CD4-positive, alpha-beta T cell (primary cell): Measurements from ENCODE around the gene IL6R. TPM values are rescaled to one million over a fixed set of nuclear protein-coding genes. Genes with fewer than 3 reads are reported as not detected.

Experiments
- ATAC-seq: fragments of 200-7000 bp; cut with Tn5 transposase; one replicate; pipeline ENCODE4 v1.10.0; 2022; ENCODE audit warnings: mild to moderate bottlenecking; ENCODE audit not compliant: poor library complexity
- CTCF ChIA-PET: fragments of 350-600 bp; sonication (Branson Sonifier 250); formaldehyde crosslinking; loops from one replicate; lab custom pipeline; 2021; ENCODE audit warnings: antibody characterized with exemption, inconsistent platforms; lab: Charles Lee
- POLR2A ChIA-PET: fragments of 350-600 bp; sonication (Branson Sonifier 250); formaldehyde crosslinking; loops from one replicate; lab custom pipeline; 2021; ENCODE audit warnings: antibody characterized with exemption, inconsistent platforms; lab: Charles Lee
- DNase-seq, 14 experiments: peaks; one replicate each; pipeline ENCODE4 v3.0.0-alpha.2; 2013 to 2020; ENCODE audit warnings: mixed read lengths in 2 of 14
- H3K27ac ChIP-seq, 2 donors: one replicate each; pipeline versions ENCODE4 v1.5.1 to v1.7.0; 2013; ENCODE audit warnings: low read length in 2 of 2, low read depth in 1 of 2, mild to moderate bottlenecking in 1 of 2
- H3K27me3 ChIP-seq, 2 experiments: 1 replicate in 1 of 2; 2 replicates in 1 of 2; pipeline versions ENCODE4 v1.6.1 to v1.7.0; 2013; ENCODE audit warnings: low read length in 2 of 2, control low read depth in 1 of 2, mild to moderate bottlenecking in 1 of 2, moderate library complexity in 1 of 2; ENCODE audit not compliant: insufficient read depth in 2 of 2, control insufficient read depth in 1 of 2
- H3K36me3 ChIP-seq: one replicate; pipeline ENCODE4 v1.6.1; 2013; ENCODE audit warnings: low read length, control low read depth; ENCODE audit not compliant: insufficient read depth
- H3K4me1 ChIP-seq: one replicate; pipeline ENCODE4 v1.6.1; 2013; ENCODE audit warnings: low read length, control low read depth; ENCODE audit not compliant: insufficient read depth
- H3K4me3 ChIP-seq: one replicate; pipeline ENCODE4 v1.5.1; 2013; ENCODE audit warnings: mild to moderate bottlenecking, low read length, moderate library complexity
- H3K9me3 ChIP-seq, 2 experiments: 1 replicate in 1 of 2; 2 replicates in 1 of 2; pipeline versions ENCODE4 v1.6.1 to v1.7.0; 2013; ENCODE audit warnings: low read length in 2 of 2, mild to moderate bottlenecking in 2 of 2, control low read depth in 1 of 2, moderate library complexity in 1 of 2; ENCODE audit not compliant: control insufficient read depth in 1 of 2, insufficient read depth in 1 of 2
- H3K27ac Mint-ChIP-seq: one replicate; pipeline ENCODE4 v1.8.0; 2020; ENCODE audit warnings: mixed read lengths
- H3K27me3 Mint-ChIP-seq: one replicate; pipeline ENCODE4 v1.8.0; 2021; ENCODE audit warnings: mixed read lengths
- H3K36me3 Mint-ChIP-seq: one replicate; pipeline ENCODE4 v1.8.0; 2021; ENCODE audit warnings: low read depth, mixed read lengths
- H3K4me1 Mint-ChIP-seq: one replicate; pipeline ENCODE4 v1.8.0; 2021; ENCODE audit warnings: low read depth, mixed read lengths
- H3K4me3 Mint-ChIP-seq: one replicate; pipeline ENCODE4 v1.8.0; 2020; ENCODE audit warnings: mild to moderate bottlenecking, mixed read lengths
- H3K9me3 Mint-ChIP-seq: one replicate; pipeline ENCODE4 v1.8.0; 2020; ENCODE audit warnings: mixed read lengths
- intact Hi-C, 2 experiments: fragments of 100-400 bp; cut with DNase I in 1 of 2; cut with micrococcal nuclease in 1 of 2; formaldehyde crosslinking; loops; one replicate each; pipeline versions ENCODE4 v1.15.1 to v1.9.0; 2023 to 2025; cut with DNase I, micrococcal nuclease
- total RNA-seq, 174 experiments: library from RNA in 2 of 174; stranded (reverse) in 2 of 174; gene quantifications; one replicate each; pipeline ENCODE4 v1.2.3 and lab custom pipeline; 2021 to 2026
- TF ChIP-seq, protein P1 (sequence below): fragments of 200-600 bp; IDR thresholded peaks from one replicate; pipeline ENCODE4 v1.8.0; 2022; ENCODE audit warnings: antibody characterized with exemption, mild to moderate bottlenecking

Gene IL6R
- total RNA-seq, 2 experiments from 2014 or later = 31.7 to 35.0 TPM

GRCh38 chr1:154466921-154467417 is 61.8 kb downstream of the IL6R start:
- Histone ChIP-seq H3K9me3 (no peaks in the 10 kb centered on the region), H3K4me1 (peaks cover 76% of the 10 kb centered on the region), H3K36me3 (peaks cover 19% of the 10 kb centered on the region), H3K4me3 (no peak overlapping the region), H3K27me3 (no peaks in the 10 kb centered on the region), H3K27ac (peak overlapping the region; percentile 49 to 61)
- DNase-seq (peak in 2 of 14 experiments; percentile 35 to 49), ATAC-seq (no peak)
- H3K4me3 Mint-ChIP-seq = peak overlapping the region; percentile 74
- no peaks in the 10 kb centered on the region for H3K9me3 Mint-ChIP-seq
- ChIA-PET CTCF (interaction anchor here (0.8 to 1.7 kb wide), 4 partner anchors 12 to 61 kb away, joined by 3 to 9 read pairs (median 4); partner anchors contain the start of gene IL6R), POLR2A (interaction anchor here (0.9 to 2.6 kb wide), 6 partner anchors 13 to 247 kb away, joined by 3 to 9 read pairs (median 6); partner anchors contain the start of gene UBAP2L)
- no peaks in the 10 kb centered on the region for H3K27me3 Mint-ChIP-seq
- peaks cover 77% of the 10 kb centered on the region for H3K4me1 Mint-ChIP-seq
- peak overlapping the region; percentile 93 for H3K27ac Mint-ChIP-seq
- TF ChIP-seq, protein P1, sequence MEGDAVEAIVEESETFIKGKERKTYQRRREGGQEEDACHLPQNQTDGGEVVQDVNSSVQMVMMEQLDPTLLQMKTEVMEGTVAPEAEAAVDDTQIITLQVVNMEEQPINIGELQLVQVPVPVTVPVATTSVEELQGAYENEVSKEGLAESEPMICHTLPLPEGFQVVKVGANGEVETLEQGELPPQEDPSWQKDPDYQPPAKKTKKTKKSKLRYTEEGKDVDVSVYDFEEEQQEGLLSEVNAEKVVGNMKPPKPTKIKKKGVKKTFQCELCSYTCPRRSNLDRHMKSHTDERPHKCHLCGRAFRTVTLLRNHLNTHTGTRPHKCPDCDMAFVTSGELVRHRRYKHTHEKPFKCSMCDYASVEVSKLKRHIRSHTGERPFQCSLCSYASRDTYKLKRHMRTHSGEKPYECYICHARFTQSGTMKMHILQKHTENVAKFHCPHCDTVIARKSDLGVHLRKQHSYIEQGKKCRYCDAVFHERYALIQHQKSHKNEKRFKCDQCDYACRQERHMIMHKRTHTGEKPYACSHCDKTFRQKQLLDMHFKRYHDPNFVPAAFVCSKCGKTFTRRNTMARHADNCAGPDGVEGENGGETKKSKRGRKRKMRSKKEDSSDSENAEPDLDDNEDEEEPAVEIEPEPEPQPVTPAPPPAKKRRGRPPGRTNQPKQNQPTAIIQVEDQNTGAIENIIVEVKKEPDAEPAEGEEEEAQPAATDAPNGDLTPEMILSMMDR = no peak
- peaks cover 15% of the 10 kb centered on the region for H3K36me3 Mint-ChIP-seq
- intact Hi-C loops = loop anchor here in 1 of 2 experiments (5.0 kb wide), 1 partner anchor 125 kb away; no protein-coding TSS in a partner anchor

- Mint-ChIP-seq H3K27ac (peak overlapping the region; percentile 93), H3K36me3 (peaks cover 12% of the 10 kb centered on the region), H3K27me3 (no peaks in the 10 kb centered on the region), H3K4me3 (peak overlapping the region; percentile 74), H3K4me1 (peaks cover 77% of the 10 kb centered on the region), H3K9me3 (no peaks in the 10 kb centered on the region)
- ATAC-seq = no peak
- no peaks in the 10 kb centered on the region for H3K9me3 ChIP-seq
- ChIA-PET CTCF (interaction anchor here (0.8 to 1.7 kb wide), 5 partner anchors 12 to 585 kb away, joined by 3 to 9 read pairs (median 3); partner anchors contain the start of gene IL6R), POLR2A (interaction anchor here (0.7 to 2.0 kb wide), 11 partner anchors 8 to 115 kb away, joined by 3 to 9 read pairs (median 4); no protein-coding TSS in a partner anchor)
- no peaks in the 10 kb centered on the region for H3K27me3 ChIP-seq
- H3K4me1 ChIP-seq = peaks cover 70% of the 10 kb centered on the region
- H3K36me3 ChIP-seq = peaks cover 19% of the 10 kb centered on the region
- intact Hi-C loops = loop anchor here (2.0 to 5.0 kb wide), 2 partner anchors 61 to 125 kb away; no protein-coding TSS in a partner anchor
- no peak overlapping the region for H3K4me3 ChIP-seq
- H3K27ac ChIP-seq = peak overlapping the region; percentile 49 to 61
- peak in 3 of 14 experiments; percentile 50 to 58 (median 53) for DNase-seq
- TF ChIP-seq, protein P1 = no peak
Observed at GRCh38 chr1:154467434-154468102, 62.4 kb downstream of the IL6R start.

DNA sequence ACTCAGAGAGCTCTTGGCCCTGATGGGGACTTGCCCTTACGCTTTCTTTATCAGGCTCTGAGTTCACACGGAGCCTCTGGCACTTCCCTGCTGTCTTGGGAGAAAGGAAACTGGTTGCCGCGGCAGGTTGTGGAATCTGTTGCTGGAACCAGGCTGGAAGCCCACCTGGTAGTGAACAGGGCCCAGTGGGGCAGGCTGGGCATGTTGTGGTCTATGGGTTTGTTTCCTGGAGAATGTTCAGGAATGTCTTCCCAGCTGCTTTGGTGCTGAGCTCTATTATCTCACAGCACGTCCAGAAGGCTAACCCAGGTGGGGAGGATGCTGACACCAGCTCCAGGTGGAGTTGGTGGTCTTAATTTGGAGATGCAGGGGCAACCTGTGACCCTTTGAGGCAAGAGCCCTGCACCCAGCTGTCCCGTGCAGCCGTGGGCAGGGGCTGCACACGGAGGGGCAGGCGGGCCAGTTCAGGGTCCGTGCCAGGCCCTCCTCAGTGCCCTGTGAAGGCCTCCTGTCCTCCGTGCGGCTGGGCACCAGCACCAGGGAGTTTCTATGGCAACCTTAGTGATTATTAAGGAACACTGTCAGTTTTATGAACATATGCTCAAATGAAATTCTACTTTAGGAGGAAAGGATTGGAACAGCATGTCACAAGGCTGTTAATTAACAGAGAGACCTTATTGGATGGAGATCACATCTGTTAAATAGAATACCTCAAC is 63.5 kb downstream of the IL6R start:
- DNase-seq (no peak), ATAC-seq (no peak)
- TF ChIP-seq, protein P1 = no peak
- peaks cover 19% of the 10 kb centered on the region for H3K36me3 ChIP-seq
- intact Hi-C loops = loop anchor here (2.0 to 5.0 kb wide), 2 partner anchors 62 to 126 kb away; no protein-coding TSS in a partner anchor
- Mint-ChIP-seq H3K4me3 (no peak overlapping the region), H3K9me3 (no peaks in the 10 kb centered on the region), H3K4me1 (peaks cover 67% of the 10 kb centered on the region), H3K27ac (peak overlapping the region; percentile 93), H3K36me3 (peaks cover 10% of the 10 kb centered on the region), H3K27me3 (no peaks in the 10 kb centered on the region)
- H3K4me1 ChIP-seq = peaks cover 59% of the 10 kb centered on the region
- H3K9me3 ChIP-seq = no peaks in the 10 kb centered on the region
- peak overlapping the region in 1 of 2 donors; percentile 49 for H3K27ac ChIP-seq
- no peaks in the 10 kb centered on the region for H3K27me3 ChIP-seq
- CTCF ChIA-PET = no interaction called here
- POLR2A ChIA-PET = interaction anchor here (0.7 to 2.0 kb wide), 7 partner anchors 9 to 134 kb away, joined by 3 to 9 read pairs (median 5); no protein-coding TSS in a partner anchor
- no peak overlapping the region for H3K4me3 ChIP-seq
